ENCODE results near the gene GABARAPL1. TPM values are rescaled to one million over a fixed set of nuclear protein-coding genes. Genes with fewer than 3 reads are reported as not detected.

Gene GABARAPL1
- total RNA-seq, 4 donors from 2014 or later: 122 to 269 (median 193) TPM

GRCh38 chr12:10238526-10238925, 25.8 kb downstream of the GABARAPL1 start:
- WGBS, 2 donors (ENCODE audit: low coverage in 1 of 2): 71 to 72% methylated on average over 1 of the region's 1 CpG
- Histone ChIP-seq H3K4me3 (no peak overlapping the region), H3K4me1 (no peaks in the 10 kb centered on the region), H3K9me3 (no peaks in the 10 kb centered on the region), H3K27me3 (no peaks in the 10 kb centered on the region), H3K27ac (no peak overlapping the region), H3K36me3 (no peaks in the 10 kb centered on the region)
- no peak for TF ChIP-seq POLR2AphosphoS5 (IDR thresholded peaks at IDR 0.05)
- no peak for TF ChIP-seq CTCF (IDR thresholded peaks at IDR 0.05)
- TF ChIP-seq POLR2A (IDR thresholded peaks at IDR 0.05): no peak
- TF ChIP-seq EP300 (IDR thresholded peaks at IDR 0.05): no peak
- no peak for ATAC-seq

- TF ChIP-seq POLR2A (IDR thresholded peaks at IDR 0.05): no peak
- TF ChIP-seq CTCF (IDR thresholded peaks at IDR 0.05): no peak
- no peak for TF ChIP-seq POLR2AphosphoS5 (IDR thresholded peaks at IDR 0.05)
- no peak for TF ChIP-seq EP300 (IDR thresholded peaks at IDR 0.05)
- no peak for ATAC-seq
- no peaks in the 10 kb centered on the region for H3K4me1 ChIP-seq
- WGBS, 2 donors (ENCODE audit: low coverage in 1 of 2): 56 to 57% methylated on average over 3 of the region's 3 CpGs
- H3K4me3 ChIP-seq: no peak overlapping the region
- H3K36me3 ChIP-seq: no peaks in the 10 kb centered on the region
- H3K9me3 ChIP-seq: no peaks in the 10 kb centered on the region
- no peaks in the 10 kb centered on the region for H3K27me3 ChIP-seq
- H3K27ac ChIP-seq: no peak overlapping the region
Observed at GRCh38 chr12:10241290-10241689, 28.6 kb downstream of the GABARAPL1 start.

GRCh38 chr12:10241727-10242126, 29.1 kb downstream of the GABARAPL1 start:
- H3K36me3 ChIP-seq: no peaks in the 10 kb centered on the region
- TF ChIP-seq POLR2A (IDR thresholded peaks at IDR 0.05) (no peak), POLR2AphosphoS5 (IDR thresholded peaks at IDR 0.05) (no peak), CTCF (IDR thresholded peaks at IDR 0.05) (no peak), EP300 (IDR thresholded peaks at IDR 0.05) (no peak)
- H3K27ac ChIP-seq: no peak overlapping the region
- H3K4me3 ChIP-seq: no peak overlapping the region
- no peaks in the 10 kb centered on the region for H3K9me3 ChIP-seq
- no peaks in the 10 kb centered on the region for H3K27me3 ChIP-seq
- 61 to 80% methylated on average over 2 of the region's 2 CpGs for WGBS, 2 donors (ENCODE audit: low coverage in 1 of 2)
- H3K4me1 ChIP-seq: no peaks in the 10 kb centered on the region
- no peak for ATAC-seq

- H3K9me3 ChIP-seq: no peaks in the 10 kb centered on the region
- no peak for ATAC-seq
- no peaks in the 10 kb centered on the region for H3K27me3 ChIP-seq
- no peak for TF ChIP-seq CTCF (IDR thresholded peaks at IDR 0.05)
- no peak for TF ChIP-seq POLR2AphosphoS5 (IDR thresholded peaks at IDR 0.05)
- TF ChIP-seq POLR2A (IDR thresholded peaks at IDR 0.05): no peak
- no peak for TF ChIP-seq EP300 (IDR thresholded peaks at IDR 0.05)
- H3K4me3 ChIP-seq: no peak overlapping the region
- WGBS, 2 donors (ENCODE audit: low coverage in 1 of 2): 100% methylated on average over 1 of the region's 1 CpG
- no peaks in the 10 kb centered on the region for H3K36me3 ChIP-seq
- no peak overlapping the region for H3K27ac ChIP-seq
- no peaks in the 10 kb centered on the region for H3K4me1 ChIP-seq
Observed at GRCh38 chr12:10242539-10242938, 29.9 kb downstream of the GABARAPL1 start.

- Histone ChIP-seq H3K27ac (no peak overlapping the region), H3K9me3 (no peaks in the 10 kb centered on the region), H3K27me3 (no peaks in the 10 kb centered on the region), H3K4me1 (no peaks in the 10 kb centered on the region), H3K4me3 (no peak overlapping the region), H3K36me3 (no peaks in the 10 kb centered on the region)
- WGBS, 2 donors (ENCODE audit: low coverage in 1 of 2): 75 to 91% methylated on average over 9 to 11 of the region's 11 CpGs
- TF ChIP-seq CTCF (IDR thresholded peaks at IDR 0.05) (no peak), EP300 (IDR thresholded peaks at IDR 0.05) (no peak), POLR2A (IDR thresholded peaks at IDR 0.05) (no peak), POLR2AphosphoS5 (IDR thresholded peaks at IDR 0.05) (no peak)
- no peak for ATAC-seq
Observed at GRCh38 chr12:10243818-10244520, 31.3 kb downstream of the GABARAPL1 start.
